ENCODE results near the gene PLEKHM2.

The PLEKHM2 gene

GRCh38 chr1:15702722-15703550, 18.8 kb downstream of the PLEKHM2 start:
- DNase-seq (ENCODE audit: low read depth in 2 of 2): no peak

DNA sequence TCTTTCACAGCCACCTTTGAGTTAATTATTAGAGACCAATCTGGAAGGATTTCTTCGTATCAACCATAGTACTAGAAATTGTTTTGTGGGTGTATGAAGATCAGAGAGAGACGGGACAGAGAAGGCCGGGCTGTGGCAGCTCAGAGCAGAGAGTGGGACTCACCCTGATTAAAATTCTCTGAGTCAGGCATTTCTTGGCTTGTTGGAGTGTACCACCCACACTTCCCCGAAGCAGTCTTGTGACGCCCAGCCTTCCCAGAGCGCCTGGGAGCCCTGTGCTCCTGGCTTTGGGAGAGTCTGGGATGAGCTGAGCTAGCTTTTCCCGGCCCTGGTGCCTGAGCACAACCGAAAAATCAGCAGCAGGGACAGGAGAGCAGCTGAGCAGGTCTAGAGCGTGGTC, 19.4 kb downstream of the PLEKHM2 start:
- no peak for DNase-seq (ENCODE audit: low read depth in 2 of 2)

- DNase-seq (ENCODE audit: low read depth in 2 of 2): no peak
These were observed 20.5 kb downstream of the PLEKHM2 start for GRCh38 chr1:15704526-15705183.

DNA sequence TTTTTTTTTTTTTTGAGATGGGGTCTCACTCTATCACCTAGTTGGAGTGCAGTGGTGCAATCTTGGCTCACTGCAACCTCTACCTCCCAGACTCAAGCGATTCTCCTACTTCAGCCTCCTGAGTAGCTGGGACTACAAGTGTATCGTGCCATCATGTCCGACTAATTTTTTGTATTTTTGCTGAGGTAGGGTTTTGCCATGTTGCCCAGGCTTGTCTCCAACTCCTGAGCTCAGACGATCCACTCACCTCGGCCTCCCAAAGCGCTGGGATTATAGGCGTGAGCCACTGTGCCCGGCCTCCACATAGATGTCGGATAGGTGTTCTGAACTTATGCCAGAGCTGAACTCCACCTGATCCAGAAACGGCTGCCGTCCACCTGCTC, 21.1 kb downstream of the PLEKHM2 start:
- no peak for DNase-seq (ENCODE audit: low read depth in 2 of 2)

DNA sequence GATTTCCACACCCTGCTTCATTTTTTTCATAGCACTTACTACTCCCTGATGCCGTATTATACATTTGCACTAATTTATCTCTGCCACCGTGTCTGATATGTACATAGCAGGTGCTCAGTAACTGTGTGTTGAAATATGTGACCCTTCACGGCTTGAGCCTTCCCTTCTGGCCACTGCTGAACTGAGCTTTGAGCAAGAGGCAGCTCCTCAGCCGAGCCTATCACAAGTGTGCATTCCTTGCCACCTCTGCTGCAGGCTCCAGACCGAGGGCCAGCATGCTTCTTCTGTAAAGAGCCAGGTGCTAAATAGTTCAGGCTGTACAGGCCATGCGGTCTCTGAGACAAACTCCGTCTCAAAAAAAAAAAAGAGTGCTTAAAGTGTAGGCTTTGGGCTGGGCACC, 22.6 kb downstream of the PLEKHM2 start:
- DNase-seq (ENCODE audit: low read depth in 2 of 2): no peak

DNA sequence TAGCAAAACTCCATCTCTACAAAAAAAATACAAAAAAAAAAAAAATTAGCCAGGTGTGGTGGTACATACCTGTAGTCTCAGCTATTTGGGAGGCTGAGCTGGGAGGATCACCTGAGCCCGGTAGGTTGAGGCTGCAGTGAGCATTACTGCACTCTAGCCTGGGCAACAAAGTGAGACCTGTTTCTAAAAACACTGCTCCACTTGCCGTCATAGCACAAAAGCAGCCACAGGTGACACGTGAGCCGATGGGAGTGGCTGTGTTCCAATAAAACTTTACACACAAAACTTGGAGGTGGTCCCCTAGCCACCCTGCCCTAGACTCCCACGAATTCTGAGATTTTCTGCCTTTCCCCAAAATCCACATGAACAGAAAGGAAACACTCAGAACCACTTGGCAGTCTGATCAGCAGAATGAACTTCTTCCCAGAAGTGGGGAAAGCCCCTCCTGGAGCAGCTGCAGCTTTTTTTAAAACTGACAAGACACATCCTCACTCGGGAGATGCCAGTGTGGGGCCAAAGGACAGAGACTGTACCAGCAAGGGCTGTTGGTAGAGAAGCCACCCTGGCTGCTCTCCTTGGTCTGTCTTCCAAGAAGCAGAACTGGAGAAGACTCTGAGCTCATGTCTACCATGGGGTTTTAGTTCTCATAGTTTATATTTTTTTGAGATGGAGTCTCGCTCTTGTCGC, 23.3 kb downstream of the PLEKHM2 start:
- no peak for DNase-seq (ENCODE audit: low read depth in 2 of 2)

DNA sequence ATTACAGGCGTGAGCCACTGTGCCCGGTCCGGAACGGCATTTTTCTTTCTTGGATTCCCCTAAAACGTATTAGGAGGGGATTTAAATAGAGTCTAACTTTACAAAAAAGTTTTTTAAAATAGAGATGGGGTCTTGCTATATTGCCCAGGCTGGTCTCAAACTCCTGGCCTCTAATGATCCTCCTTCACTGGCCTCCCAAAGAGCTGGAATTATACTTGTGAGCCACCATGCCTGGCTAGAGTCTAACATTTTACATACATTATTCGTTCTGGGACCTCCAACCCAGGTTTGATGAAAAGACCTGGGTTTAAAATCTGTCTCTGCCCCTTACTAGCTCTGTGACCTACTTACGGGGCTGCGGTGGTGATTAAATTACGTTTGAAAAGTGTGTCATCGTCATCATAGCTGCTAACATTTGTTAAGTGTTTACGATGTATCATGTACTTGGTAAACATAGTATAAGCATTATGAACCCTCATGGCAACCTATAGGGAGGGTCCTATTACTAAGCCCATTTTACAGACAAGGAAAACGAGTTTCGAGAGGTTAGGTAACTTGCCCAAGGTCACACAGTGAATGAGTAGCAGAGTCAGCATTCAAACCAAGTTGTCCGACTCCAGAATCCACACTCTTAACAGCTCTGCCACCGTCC, 24.5 kb downstream of the PLEKHM2 start:
- no peak for DNase-seq (ENCODE audit: low read depth in 2 of 2)

GRCh38 chr1:15709226-15709625, 25.1 kb downstream of the PLEKHM2 start:
- no peak for DNase-seq (ENCODE audit: low read depth in 2 of 2)

DNA sequence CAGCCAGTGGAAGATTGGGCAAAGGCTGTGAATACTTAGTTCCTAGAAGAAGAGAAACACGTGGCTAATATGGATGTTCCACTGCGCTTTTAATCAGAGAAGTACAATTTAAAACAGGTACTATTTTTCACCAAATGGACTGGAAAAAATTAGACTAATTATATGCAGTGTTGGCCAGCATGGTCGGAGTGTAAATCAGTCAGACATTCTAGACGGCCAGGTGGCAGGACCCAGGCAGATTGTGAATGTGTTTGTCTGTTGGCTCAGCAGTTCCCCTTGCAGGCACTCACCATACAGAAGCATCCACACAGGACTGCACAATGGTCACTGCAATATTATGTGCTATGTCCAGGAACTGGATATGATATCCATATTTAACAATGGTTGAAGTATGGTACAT, 28.0 kb downstream of the PLEKHM2 start:
- no peak for DNase-seq (ENCODE audit: low read depth in 2 of 2)

- DNase-seq (ENCODE audit: low read depth in 2 of 2): no peak
These were observed 30.5 kb downstream of the PLEKHM2 start for GRCh38 chr1:15714406-15715136.

DNA sequence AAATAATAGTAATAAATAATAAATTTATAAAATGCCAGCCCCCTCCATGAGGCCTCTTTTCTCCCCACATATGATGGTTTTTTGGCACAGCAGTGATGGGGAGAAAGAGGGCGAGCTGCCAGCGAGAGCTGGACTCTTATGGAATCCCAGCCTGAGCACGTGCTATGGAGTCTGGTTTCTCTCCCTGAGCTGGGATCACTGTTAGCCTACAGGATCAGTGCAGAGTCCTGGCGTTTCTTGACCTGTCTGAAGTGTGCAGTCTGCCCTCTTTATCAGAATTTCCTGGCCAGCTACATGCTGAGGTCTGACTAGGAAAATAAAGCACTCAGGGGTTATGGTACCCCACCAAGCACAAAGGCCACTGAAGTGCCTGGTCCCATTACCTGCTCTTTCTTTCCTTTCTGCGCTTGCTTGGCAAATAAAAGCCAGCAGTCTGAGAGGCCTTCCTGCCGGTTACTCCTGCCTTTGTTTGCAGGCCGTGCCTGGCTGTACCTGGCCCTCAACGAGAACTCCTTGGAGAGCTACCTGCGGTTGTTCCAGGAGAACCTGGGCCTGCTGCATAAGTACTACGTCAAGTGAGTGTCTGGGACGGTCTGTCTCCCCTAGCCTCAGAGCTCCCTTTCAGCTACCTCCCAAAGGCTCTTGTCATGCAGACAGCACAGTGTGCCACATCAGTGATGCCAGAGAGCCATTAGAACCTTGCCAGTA, 33.5 kb downstream of the PLEKHM2 start:
- DNase-seq (ENCODE audit: low read depth in 2 of 2): no peak

GRCh38 chr1:15718199-15718601, 34.1 kb downstream of the PLEKHM2 start:
- DNase-seq (ENCODE audit: low read depth in 2 of 2): no peak

DNA sequence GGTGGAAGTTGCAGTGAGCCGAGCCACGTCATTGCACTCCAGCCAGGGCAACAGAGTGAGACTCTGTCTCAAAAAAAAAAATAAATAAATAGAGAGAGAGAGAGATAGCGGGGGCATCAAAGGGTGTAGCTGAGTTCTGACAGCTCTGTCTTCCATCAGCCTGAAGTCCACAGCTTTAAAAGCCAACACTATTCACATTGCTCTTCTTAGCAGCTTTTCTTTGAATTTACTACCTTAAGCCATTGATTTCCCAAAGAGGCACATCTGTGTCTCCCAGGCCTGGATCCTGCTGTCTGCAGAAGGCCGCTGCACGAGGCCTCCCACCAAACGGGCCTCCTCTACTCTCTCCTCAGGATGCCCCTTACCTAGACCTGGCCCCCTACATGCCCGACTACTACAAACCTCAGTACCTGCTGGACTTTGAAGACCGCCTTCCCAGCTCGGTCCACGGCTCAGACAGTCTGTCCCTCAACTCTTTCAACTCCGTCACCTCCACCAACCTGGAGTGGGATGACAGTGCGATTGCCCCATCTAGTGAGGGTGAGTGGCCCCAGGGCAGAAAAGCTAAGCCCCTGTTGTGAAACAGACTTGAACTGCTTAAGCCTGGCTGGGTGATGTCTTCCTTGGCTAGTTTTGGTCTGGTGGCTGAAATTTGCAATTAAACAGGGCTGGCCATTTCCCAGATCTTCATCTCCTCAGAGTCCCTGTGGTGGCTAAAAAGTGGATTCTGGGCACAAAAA, 35.4 kb downstream of the PLEKHM2 start:
- DNase-seq (ENCODE audit: low read depth in 2 of 2): no peak

DNA sequence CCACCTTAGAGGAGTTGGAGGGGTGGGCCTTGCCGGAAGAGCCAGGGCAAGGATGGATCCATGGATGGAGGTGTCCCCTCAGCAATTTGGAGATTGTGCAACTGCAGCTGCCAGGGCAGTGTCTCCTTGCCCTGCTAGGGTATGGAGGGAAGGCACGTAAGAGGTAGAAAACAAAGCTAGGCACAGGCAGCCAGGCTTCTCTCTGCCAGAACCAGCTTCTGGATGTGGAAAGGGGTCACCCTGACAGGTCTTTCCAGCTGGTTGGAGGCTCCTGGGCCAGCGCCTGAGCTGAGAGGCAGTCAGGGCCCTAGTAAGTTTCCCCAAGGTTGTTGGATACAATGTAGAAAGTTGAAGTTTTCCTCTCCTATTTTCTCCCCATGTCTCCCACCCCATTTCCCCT, 36.7 kb downstream of the PLEKHM2 start:
- DNase-seq (ENCODE audit: low read depth in 2 of 2): no peak

DNA sequence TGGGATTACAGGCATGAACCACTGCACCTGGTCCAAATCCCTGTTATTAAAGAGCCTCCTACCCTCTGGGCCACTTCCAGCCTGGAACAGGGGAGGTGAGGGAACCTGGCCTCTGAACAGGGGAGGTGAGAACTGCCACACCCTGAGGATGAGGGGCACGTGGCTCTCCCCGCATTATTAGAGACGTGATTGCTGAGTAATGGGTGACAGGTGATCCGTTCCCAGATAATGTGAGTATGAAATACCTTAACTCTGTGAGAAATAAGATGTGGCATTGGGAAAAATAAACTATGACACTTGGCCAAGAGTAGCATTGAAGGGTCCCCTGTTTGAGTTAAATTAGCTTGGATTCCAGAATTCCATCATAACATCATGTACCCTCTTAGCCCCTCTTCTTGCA, 38.3 kb downstream of the PLEKHM2 start:
- DNase-seq (ENCODE audit: low read depth in 2 of 2): no peak

DNA sequence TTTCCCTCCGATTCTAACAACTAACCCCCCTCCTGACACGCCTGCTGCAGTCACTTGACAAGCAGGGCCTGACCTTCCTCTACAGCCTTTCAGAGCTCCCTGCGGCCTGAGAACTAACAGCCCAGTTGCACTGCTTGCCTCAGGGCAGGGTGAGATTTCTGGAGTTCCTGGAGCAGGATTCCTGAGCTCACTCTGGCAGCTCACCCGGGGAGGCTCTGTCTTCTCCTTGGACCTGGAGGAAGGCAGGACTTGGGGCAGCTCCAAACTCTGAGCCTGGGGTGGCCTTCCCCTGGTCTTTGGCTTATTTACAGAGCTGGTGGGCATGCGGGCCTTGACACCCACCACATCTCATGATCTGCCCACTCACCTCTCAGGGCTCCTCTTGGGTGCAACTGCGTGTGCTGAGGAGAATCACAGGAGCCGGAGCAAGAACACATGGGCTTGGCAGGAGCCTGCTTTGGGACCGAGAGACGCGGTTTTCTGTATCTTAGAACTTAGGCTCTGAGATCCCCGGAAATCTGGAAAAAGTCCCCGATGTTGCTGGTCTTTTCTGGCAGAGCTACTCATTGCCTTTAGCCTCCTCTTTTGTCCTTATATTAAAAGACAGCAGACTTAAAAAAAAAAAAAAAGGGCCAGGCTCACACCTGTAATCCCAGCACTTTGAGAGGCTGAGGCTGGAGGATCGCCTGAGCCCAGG, 38.9 kb downstream of the PLEKHM2 start:
- no peak for DNase-seq (ENCODE audit: low read depth in 2 of 2)

DNA sequence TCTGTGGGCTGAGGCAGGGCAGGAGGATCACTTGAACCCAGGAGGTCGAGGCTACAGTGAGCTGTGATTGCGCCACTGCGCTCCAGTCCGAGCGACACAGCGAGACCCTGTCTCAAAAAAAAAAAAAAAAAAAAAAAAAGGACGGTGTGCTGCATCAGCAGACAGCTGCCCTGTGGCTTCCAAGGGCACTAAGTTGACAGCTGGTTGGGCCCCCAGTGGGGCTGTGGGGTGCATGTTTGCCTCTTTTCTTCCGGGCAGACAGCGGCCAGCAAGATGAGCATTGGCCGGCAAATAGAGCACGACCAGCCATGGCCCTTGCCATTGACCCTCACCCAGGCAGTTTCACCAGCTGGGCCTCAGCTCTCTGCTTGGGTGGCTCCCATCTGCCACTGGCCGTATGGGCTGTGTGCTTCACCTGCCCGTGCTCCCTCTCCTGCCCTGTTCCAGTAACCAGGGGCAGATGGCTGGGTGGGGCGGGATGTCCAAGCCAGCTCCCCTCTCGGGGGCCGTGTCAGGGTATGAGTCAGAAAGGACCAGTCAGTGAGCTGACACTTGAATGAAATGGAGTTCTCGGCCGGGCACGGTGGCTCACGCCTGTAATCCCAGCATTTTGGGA, 39.6 kb downstream of the PLEKHM2 start:
- DNase-seq (ENCODE audit: low read depth in 2 of 2): no peak

GRCh38 chr1:15724949-15725880, 41.1 kb downstream of the PLEKHM2 start:
- no peak for DNase-seq (ENCODE audit: low read depth in 2 of 2)

Data from stimulated activated CD4-positive, alpha-beta T cell treated with anti-CD3 and anti-CD28 coated beads, Interleukin-1b, Interleukin-23, amount 100 ng/mL, for 4 hours (primary cell).